K562 (cell line): ENCODE data around the gene VAPB.

Experiments
- HNRNPUL1 ChIP-seq: fragments of 200-400 bp; formaldehyde crosslinking; IDR thresholded peaks from 2 replicates; pipeline ENCODE4 v1.6.1; 2017; ENCODE audit warnings: low read length
- POLR2A ChIP-seq: fragments of 450-650 bp; conservative IDR thresholded peaks from 2 replicates; pipeline ENCODE4 v1.6.1; 2016
- POLR2AphosphoS5 ChIP-seq: IDR thresholded peaks from 2 replicates; pipeline ENCODE4 v1.6.1; 2011; ENCODE audit warnings: mild to moderate bottlenecking, low read depth, low read length, moderate library complexity; ENCODE audit not compliant: control insufficient read depth, insufficient read depth
- ZC3H4 ChIP-seq: sonication (generic); formaldehyde crosslinking; IDR thresholded peaks from 2 replicates; pipeline ENCODE4 v1.9.0; 2021; ENCODE audit warnings: missing genetic modification reagents, borderline replicate concordance
- TF ChIP-seq, protein P1 (sequence below): sonication (generic); formaldehyde crosslinking; IDR thresholded peaks from 2 replicates; pipeline ENCODE4 v1.8.1; 2023; ENCODE audit warnings: mild to moderate bottlenecking, missing genetic modification reagents
- TF ChIP-seq, protein P2 (sequence below), 3 experiments: IDR thresholded peaks in 2 of 3; conservative IDR thresholded peaks in 1 of 3; 2 replicates each; pipeline ENCODE4 v1.5.1; 2011 to 2012; ENCODE audit warnings: low read length in 3 of 3, mild to moderate bottlenecking in 3 of 3, control low read depth in 2 of 3, improper control_type of control experiment in 1 of 3, inconsistent platforms in 1 of 3, low read depth in 1 of 3, mixed read lengths in 1 of 3, moderate library complexity in 1 of 3; ENCODE audit not compliant: insufficient read depth in 2 of 3
- TF ChIP-seq, protein P3 (sequence below): fragments of 450-650 bp; IDR thresholded peaks from 2 replicates; pipeline ENCODE4 v1.6.1; 2016; ENCODE audit warnings: missing biosample characterization, missing genetic modification characterization

DNA sequence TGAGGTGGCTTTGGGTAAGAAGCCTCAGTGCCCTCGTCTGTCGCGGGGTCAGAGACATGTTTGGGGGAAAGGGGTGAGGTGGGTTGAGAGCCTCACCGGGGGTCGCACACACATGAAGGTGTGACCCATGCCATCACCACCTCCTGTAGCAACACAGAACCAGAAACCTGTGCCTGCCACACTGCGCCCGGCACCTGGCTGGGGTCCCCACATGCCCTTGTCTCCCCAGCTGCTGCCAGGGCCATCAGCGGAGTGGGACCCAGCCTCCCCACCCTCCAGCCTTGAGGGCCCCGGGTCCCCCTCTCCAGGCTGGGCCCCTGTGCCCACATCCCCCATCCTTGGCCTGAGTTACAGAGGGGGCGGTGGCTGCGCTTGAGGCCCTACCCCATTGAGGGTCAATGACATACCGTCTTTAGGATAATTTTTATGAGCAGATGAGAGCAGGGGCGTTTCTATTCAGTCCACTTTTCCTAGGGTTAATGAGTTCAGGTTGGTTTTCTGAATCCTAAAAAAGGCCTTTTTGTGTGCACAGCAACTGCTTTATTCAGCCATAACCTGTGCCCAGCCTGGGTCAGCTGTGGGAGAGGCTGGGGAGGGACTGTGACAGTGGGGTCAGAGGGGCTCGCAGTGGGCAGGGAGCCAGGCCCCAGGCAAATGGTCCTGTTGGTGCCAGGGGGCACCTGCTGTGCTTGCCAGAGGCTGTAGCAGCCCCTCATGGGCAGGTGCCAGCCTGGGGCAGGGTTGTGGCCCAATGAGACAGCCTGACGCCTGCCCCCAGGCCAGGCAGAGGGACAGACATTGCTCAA, 106.8 kb downstream of the VAPB start:
- TF ChIP-seq HNRNPUL1 (no peak), POLR2A (no peak), POLR2AphosphoS5 (no peak), ZC3H4 (no peak)
- TF ChIP-seq, protein P1, sequence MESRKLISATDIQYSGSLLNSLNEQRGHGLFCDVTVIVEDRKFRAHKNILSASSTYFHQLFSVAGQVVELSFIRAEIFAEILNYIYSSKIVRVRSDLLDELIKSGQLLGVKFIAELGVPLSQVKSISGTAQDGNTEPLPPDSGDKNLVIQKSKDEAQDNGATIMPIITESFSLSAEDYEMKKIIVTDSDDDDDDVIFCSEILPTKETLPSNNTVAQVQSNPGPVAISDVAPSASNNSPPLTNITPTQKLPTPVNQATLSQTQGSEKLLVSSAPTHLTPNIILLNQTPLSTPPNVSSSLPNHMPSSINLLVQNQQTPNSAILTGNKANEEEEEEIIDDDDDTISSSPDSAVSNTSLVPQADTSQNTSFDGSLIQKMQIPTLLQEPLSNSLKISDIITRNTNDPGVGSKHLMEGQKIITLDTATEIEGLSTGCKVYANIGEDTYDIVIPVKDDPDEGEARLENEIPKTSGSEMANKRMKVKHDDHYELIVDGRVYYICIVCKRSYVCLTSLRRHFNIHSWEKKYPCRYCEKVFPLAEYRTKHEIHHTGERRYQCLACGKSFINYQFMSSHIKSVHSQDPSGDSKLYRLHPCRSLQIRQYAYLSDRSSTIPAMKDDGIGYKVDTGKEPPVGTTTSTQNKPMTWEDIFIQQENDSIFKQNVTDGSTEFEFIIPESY (CRISPR knock-in tag) = no peak
- TF ChIP-seq, protein P2, sequence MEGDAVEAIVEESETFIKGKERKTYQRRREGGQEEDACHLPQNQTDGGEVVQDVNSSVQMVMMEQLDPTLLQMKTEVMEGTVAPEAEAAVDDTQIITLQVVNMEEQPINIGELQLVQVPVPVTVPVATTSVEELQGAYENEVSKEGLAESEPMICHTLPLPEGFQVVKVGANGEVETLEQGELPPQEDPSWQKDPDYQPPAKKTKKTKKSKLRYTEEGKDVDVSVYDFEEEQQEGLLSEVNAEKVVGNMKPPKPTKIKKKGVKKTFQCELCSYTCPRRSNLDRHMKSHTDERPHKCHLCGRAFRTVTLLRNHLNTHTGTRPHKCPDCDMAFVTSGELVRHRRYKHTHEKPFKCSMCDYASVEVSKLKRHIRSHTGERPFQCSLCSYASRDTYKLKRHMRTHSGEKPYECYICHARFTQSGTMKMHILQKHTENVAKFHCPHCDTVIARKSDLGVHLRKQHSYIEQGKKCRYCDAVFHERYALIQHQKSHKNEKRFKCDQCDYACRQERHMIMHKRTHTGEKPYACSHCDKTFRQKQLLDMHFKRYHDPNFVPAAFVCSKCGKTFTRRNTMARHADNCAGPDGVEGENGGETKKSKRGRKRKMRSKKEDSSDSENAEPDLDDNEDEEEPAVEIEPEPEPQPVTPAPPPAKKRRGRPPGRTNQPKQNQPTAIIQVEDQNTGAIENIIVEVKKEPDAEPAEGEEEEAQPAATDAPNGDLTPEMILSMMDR (IDR thresholded peaks at IDR 0.05 in 2 of 3, conservative IDR thresholded peaks at IDR 0.05 in 1 of 3; ENCODE audit: insufficient read depth in 2 of 3, low read depth in 1 of 3, low read length in 3 of 3) = no peak
- TF ChIP-seq, protein P3, sequence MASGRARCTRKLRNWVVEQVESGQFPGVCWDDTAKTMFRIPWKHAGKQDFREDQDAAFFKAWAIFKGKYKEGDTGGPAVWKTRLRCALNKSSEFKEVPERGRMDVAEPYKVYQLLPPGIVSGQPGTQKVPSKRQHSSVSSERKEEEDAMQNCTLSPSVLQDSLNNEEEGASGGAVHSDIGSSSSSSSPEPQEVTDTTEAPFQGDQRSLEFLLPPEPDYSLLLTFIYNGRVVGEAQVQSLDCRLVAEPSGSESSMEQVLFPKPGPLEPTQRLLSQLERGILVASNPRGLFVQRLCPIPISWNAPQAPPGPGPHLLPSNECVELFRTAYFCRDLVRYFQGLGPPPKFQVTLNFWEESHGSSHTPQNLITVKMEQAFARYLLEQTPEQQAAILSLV (tag) = no peak
